Right lobe of liver (tissue), 4 donors: Measurements from ENCODE around the gene LRP6.

Experiments used
- CTCF ChIP-seq, 4 donors: fragments of 200-600 bp in 3 of 4; fragments of 450-650 bp in 1 of 4; IDR thresholded peaks; one replicate each; pipeline versions ENCODE4 v1.5.1 to v1.8.0; 2016 to 2022; ENCODE audit warnings: antibody characterized with exemption in 4 of 4, mild to moderate bottlenecking in 2 of 4
- POLR2A ChIP-seq: fragments of 450-650 bp; IDR thresholded peaks from one replicate; pipeline ENCODE4 v1.6.1; 2017; ENCODE audit warnings: antibody characterized with exemption, mild to moderate bottlenecking
- donor health status: DM: no; HTN: no; CAD: no.
- donor health status: DM: no; HTN: no; CAD: no.
- donor health status: DM: no; HTN: yes; CAD: no.

- TF ChIP-seq CTCF (IDR thresholded peaks at IDR 0.05) (no peak), POLR2A (no peak)
These were observed 64.1 kb downstream of the LRP6 start for GRCh38 chr12:12202747-12203146.
